ENCODE data around the gene FHIT.

DNA sequence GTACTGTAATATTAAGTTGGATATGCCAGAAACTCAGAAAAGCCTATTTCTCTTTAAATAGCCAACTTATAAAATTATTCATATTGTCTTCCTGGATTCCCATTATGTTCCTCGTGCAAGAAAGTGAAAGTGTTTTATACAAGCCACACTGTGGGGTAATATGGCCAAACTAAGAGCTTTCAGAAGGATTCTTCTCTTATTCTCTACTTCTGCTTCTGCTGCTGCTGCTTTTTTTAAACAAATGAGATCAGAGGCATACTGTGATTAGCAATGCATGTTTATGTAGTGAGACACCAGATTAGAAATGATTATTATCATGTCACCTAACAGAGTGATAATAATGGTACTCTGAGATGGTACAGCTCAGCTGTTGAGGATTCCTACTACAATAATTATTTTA lies 1174.9 kb downstream of the FHIT start:
- TF ChIP-seq, protein P1, sequence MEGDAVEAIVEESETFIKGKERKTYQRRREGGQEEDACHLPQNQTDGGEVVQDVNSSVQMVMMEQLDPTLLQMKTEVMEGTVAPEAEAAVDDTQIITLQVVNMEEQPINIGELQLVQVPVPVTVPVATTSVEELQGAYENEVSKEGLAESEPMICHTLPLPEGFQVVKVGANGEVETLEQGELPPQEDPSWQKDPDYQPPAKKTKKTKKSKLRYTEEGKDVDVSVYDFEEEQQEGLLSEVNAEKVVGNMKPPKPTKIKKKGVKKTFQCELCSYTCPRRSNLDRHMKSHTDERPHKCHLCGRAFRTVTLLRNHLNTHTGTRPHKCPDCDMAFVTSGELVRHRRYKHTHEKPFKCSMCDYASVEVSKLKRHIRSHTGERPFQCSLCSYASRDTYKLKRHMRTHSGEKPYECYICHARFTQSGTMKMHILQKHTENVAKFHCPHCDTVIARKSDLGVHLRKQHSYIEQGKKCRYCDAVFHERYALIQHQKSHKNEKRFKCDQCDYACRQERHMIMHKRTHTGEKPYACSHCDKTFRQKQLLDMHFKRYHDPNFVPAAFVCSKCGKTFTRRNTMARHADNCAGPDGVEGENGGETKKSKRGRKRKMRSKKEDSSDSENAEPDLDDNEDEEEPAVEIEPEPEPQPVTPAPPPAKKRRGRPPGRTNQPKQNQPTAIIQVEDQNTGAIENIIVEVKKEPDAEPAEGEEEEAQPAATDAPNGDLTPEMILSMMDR (conservative IDR thresholded peaks at IDR 0.05; ENCODE audit: low read depth, low read length): no peak
- no peak for TF ChIP-seq EZH2 (IDR thresholded peaks at IDR 0.05; ENCODE audit: low read length, unreplicated experiment)

Measured in PC-3 (cell line).